PC-9 (cell line): ENCODE data around the gene MYO16. TPM values are rescaled to one million over a fixed set of nuclear protein-coding genes. Genes with fewer than 3 reads are reported as not detected.
A peak's percentile ranks its signal among the peaks of the same experiment; 100 is the strongest.

ENCODE experiments used
- BruUV-seq: library from RNA; stranded (reverse); fragments of 400-500 nt; replicated peaks from 2 replicates; lab custom pipeline; 2021; lab: Mats Ljungman, UMichigan
- CTCF ChIA-PET: fragments of 300-600 bp; sonication (Branson Sonifier 250); formaldehyde crosslinking; loops from one replicate; lab custom pipeline; 2022; ENCODE audit warnings: antibody characterized with exemption; lab: Charles Lee
- POLR2A ChIA-PET: fragments of 300-600 bp; sonication (Branson Sonifier 250); formaldehyde crosslinking; loops from one replicate; lab custom pipeline; 2022; ENCODE audit warnings: antibody characterized with exemption; ENCODE audit not compliant: unreplicated experiment; lab: Charles Lee
- DNase-seq, 2 experiments: peaks; one replicate each; pipeline versions ENCODE4 v3.0.0 to v3.0.0-alpha.2; 2015 to 2022; ENCODE audit warnings: mixed read lengths in 1 of 2
- H2AFZ ChIP-seq: fragments of 200-600 bp; sonication (generic); 2 replicates; pipeline ENCODE4 v1.8.1; 2017; ENCODE audit warnings: antibody characterized with exemption
- H3F3A ChIP-seq: fragments of 200-600 bp; sonication (generic); 2 replicates; pipeline ENCODE4 v1.8.1; 2017; ENCODE audit warnings: antibody characterized with exemption, mild to moderate bottlenecking, low read depth; ENCODE audit not compliant: insufficient read depth
- H3K27ac ChIP-seq: fragments of 200-600 bp; sonication (generic); 2 replicates; pipeline ENCODE4 v1.6.1; 2016; ENCODE audit warnings: mixed run types
- H3K27me3 ChIP-seq: fragments of 200-600 bp; sonication (generic); 2 replicates; pipeline ENCODE4 v1.6.1; 2016; ENCODE audit warnings: low read depth, mixed run types; ENCODE audit not compliant: insufficient read depth
- H3K36me3 ChIP-seq: fragments of 200-600 bp; sonication (generic); 2 replicates; pipeline ENCODE4 v1.6.1; 2016; ENCODE audit warnings: low read depth, mixed run types
- H3K4me1 ChIP-seq: fragments of 200-600 bp; sonication (generic); replicated peaks from 2 replicates; pipeline ENCODE4 v1.6.1; 2016; ENCODE audit warnings: mixed run types; ENCODE audit not compliant: insufficient read depth
- H3K4me2 ChIP-seq: fragments of 200-600 bp; sonication (generic); 2 replicates; pipeline ENCODE4 v1.6.1; 2017; ENCODE audit warnings: mixed run types
- H3K4me3 ChIP-seq: fragments of 200-600 bp; sonication (generic); 2 replicates; pipeline ENCODE4 v1.6.1; 2016; ENCODE audit warnings: mixed run types
- H3K79me2 ChIP-seq: fragments of 200-600 bp; sonication (generic); 2 replicates; pipeline ENCODE4 v1.6.1; 2017; ENCODE audit warnings: low read depth, mixed run types
- H3K9me2 ChIP-seq: fragments of 200-600 bp; sonication (generic); 2 replicates; pipeline ENCODE4 v1.8.1; 2017; ENCODE audit warnings: mild to moderate bottlenecking; ENCODE audit not compliant: insufficient read depth
- H3K9me3 ChIP-seq: fragments of 200-600 bp; sonication (generic); 2 replicates; pipeline ENCODE4 v1.8.1; 2016; ENCODE audit warnings: low read depth; ENCODE audit not compliant: insufficient read depth
- H4K20me1 ChIP-seq: fragments of 200-600 bp; sonication (generic); 2 replicates; pipeline ENCODE4 v1.8.1; 2017; ENCODE audit not compliant: insufficient read depth
- EZH2 ChIP-seq: fragments of 200-600 bp; sonication (generic); IDR thresholded peaks from 2 replicates; pipeline ENCODE4 v1.8.0; 2017; ENCODE audit warnings: antibody characterized with exemption, low read depth
- intact Hi-C: fragments of 100-400 bp; cut with micrococcal nuclease; formaldehyde crosslinking; loops from one replicate; pipeline ENCODE4 v1.10.0; 2022; ENCODE audit not compliant: unreplicated experiment
- total RNA-seq: library from RNA; stranded (reverse); gene quantifications from 2 replicates; pipeline ENCODE4 v1.2.3, GENCODE V29; 2021
- TF ChIP-seq, protein P1 (sequence below): fragments of 200-600 bp; sonication (generic); conservative IDR thresholded peaks from 2 replicates; pipeline ENCODE4 v1.6.1; 2017; ENCODE audit warnings: mixed run types, antibody characterized with exemption, mild to moderate bottlenecking, moderate library complexity

MYO16 gene
- total RNA-seq, 1 experiment from 2014 or later: 0.59 TPM

DNA sequence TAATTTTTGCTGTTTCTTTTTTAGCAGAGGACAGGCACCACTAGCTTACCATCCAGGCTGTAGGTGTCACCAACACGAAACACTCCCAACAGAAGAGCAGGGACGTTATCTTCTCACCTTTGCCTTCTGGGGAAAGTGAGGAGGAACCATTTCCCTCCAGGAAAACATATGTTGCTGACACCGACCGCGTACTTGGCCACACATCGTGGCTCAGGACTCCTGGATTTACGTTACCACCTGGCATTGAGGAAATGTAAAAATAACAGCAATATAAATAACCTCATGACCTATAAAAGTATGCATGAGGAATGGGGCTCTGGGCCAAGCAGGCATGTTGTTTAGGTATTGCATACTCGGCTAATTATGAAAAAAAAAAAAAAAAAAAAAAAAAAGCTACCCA is 525.1 kb downstream of the MYO16 start:
- ChIA-PET POLR2A (interaction anchor here (0.5 to 0.7 kb wide), 6 partner anchors 8 to 1865 kb away, joined by 3 to 10 read pairs (median 6); no protein-coding TSS in a partner anchor), CTCF (interaction anchor here (0.6 to 0.7 kb wide), 2 partner anchors 326 to 922 kb away, joined by 10 to 11 read pairs; no protein-coding TSS in a partner anchor)
- peak overlapping the region; percentile 48 for H3K4me3 ChIP-seq
- no peaks in the 10 kb centered on the region for H3K36me3 ChIP-seq
- TF ChIP-seq, protein P1, sequence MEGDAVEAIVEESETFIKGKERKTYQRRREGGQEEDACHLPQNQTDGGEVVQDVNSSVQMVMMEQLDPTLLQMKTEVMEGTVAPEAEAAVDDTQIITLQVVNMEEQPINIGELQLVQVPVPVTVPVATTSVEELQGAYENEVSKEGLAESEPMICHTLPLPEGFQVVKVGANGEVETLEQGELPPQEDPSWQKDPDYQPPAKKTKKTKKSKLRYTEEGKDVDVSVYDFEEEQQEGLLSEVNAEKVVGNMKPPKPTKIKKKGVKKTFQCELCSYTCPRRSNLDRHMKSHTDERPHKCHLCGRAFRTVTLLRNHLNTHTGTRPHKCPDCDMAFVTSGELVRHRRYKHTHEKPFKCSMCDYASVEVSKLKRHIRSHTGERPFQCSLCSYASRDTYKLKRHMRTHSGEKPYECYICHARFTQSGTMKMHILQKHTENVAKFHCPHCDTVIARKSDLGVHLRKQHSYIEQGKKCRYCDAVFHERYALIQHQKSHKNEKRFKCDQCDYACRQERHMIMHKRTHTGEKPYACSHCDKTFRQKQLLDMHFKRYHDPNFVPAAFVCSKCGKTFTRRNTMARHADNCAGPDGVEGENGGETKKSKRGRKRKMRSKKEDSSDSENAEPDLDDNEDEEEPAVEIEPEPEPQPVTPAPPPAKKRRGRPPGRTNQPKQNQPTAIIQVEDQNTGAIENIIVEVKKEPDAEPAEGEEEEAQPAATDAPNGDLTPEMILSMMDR: no peak
- TF ChIP-seq EZH2: no peak
- H3F3A ChIP-seq: peaks cover 50% of the 10 kb centered on the region
- intact Hi-C loops: loop anchor here (10.0 kb wide), 1 partner anchor 710 kb away; no protein-coding TSS in a partner anchor
- H3K9me2 ChIP-seq: no peaks in the 10 kb centered on the region
- no peaks in the 10 kb centered on the region for H3K9me3 ChIP-seq
- no peaks in the 10 kb centered on the region for H4K20me1 ChIP-seq
- peak overlapping the region; percentile 96 for H3K27ac ChIP-seq
- H3K79me2 ChIP-seq: no peaks in the 10 kb centered on the region
- DNase-seq: peak; percentile 16 to 73
- peak overlapping the region; percentile 65 for H2AFZ ChIP-seq
- H3K4me2 ChIP-seq: peak overlapping the region; percentile 81
- no peaks in the 10 kb centered on the region for H3K27me3 ChIP-seq
- no TSS peak for BruUV-seq
- peaks cover 60% of the 10 kb centered on the region for H3K4me1 ChIP-seq

GRCh38 chr13:109154966-109155761 is 525.8 kb downstream of the MYO16 start:
- H2AFZ ChIP-seq: peak overlapping the region; percentile 53
- intact Hi-C loops: loop anchor here (1.0 to 10.0 kb wide), 3 partner anchors 8 to 857 kb away; no protein-coding TSS in a partner anchor
- no peaks in the 10 kb centered on the region for H3K27me3 ChIP-seq
- ChIA-PET POLR2A (interaction anchor here (0.5 to 1.2 kb wide), 8 partner anchors 9 to 1865 kb away, joined by 3 to 10 read pairs (median 5); no protein-coding TSS in a partner anchor), CTCF (interaction anchor here (0.6 to 0.7 kb wide), 2 partner anchors 325 to 922 kb away, joined by 10 to 11 read pairs; no protein-coding TSS in a partner anchor)
- DNase-seq: peak; percentile 53 to 98
- peak overlapping the region; percentile 81 for H3K4me2 ChIP-seq
- no peaks in the 10 kb centered on the region for H3K9me3 ChIP-seq
- no peaks in the 10 kb centered on the region for H4K20me1 ChIP-seq
- TF ChIP-seq EZH2: no peak
- H3F3A ChIP-seq: peaks cover 50% of the 10 kb centered on the region
- BruUV-seq: no TSS peak
- peak overlapping the region; percentile 96 for H3K27ac ChIP-seq
- H3K79me2 ChIP-seq: no peaks in the 10 kb centered on the region
- no peaks in the 10 kb centered on the region for H3K9me2 ChIP-seq
- H3K4me1 ChIP-seq: peaks cover 65% of the 10 kb centered on the region
- peak overlapping the region; percentile 48 for H3K4me3 ChIP-seq
- H3K36me3 ChIP-seq: no peaks in the 10 kb centered on the region

DNA sequence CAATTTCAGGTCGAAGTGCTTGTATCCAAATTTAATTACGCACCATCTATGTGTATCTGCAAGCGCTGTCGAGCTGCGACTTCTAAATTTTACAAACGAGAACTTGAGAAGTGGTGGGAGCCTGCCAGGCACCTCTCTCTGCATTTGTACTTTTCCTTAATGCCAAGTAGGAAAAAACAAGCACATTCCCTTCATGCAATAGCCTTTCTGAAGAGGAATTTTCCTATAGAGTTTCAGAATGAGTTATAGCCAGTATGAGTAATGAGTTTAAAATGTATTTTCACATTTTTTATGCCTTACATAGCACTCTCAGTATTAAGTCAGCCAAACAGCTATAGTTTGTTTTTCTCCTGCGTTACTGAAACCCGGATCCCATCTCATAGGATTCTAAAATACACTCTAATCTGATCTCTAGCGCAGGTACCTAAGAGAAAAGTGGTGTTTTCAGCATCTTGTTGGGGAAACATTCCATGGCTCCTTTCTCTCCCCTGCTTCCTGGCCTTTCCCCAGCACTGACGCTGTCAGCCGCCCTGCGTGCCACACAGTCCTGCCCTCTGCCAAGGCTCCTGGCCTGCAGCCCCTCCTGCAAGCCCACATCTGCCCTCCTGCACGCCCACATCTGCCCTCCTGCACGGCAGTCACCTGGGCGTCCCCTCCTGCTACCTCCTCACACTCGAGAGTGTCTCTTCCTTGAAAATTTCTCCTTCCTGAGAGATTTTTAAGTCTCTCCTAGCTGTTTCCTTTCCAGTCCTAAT is 526.9 kb downstream of the MYO16 start:
- Histone ChIP-seq H3K9me3 (no peaks in the 10 kb centered on the region), H3K27ac (peak overlapping the region; percentile 96), H3K27me3 (no peaks in the 10 kb centered on the region), H3K9me2 (no peaks in the 10 kb centered on the region), H2AFZ (0 out of 2 replicates have a peak overlapping the region, but pooled peaks have one; percentile 20), H3F3A (peaks cover 50% of the 10 kb centered on the region), H3K4me1 (peaks cover 69% of the 10 kb centered on the region), H3K36me3 (no peaks in the 10 kb centered on the region), H3K79me2 (no peaks in the 10 kb centered on the region), H3K4me3 (peak overlapping the region; percentile 48), H4K20me1 (no peaks in the 10 kb centered on the region), H3K4me2 (peak overlapping the region; percentile 81)
- ChIA-PET CTCF (interaction anchor here (0.6 to 0.9 kb wide), 5 partner anchors 10 to 960 kb away, joined by 3 to 10 read pairs (median 4); no protein-coding TSS in a partner anchor), POLR2A (interaction anchor here (0.5 to 1.2 kb wide), 11 partner anchors 37 to 1559 kb away, joined by 3 to 14 read pairs (median 5); no protein-coding TSS in a partner anchor)
- TSS peak; percentile 70 for BruUV-seq
- no peak for TF ChIP-seq EZH2
- TF ChIP-seq, protein P1: no peak
- intact Hi-C loops: loop anchor here (2.0 to 10.0 kb wide), 6 partner anchors 24 to 856 kb away; no protein-coding TSS in a partner anchor
- peak; percentile 48 to 98 for DNase-seq
